Measurements from ENCODE around the gene MSN.

MSN gene

DNA sequence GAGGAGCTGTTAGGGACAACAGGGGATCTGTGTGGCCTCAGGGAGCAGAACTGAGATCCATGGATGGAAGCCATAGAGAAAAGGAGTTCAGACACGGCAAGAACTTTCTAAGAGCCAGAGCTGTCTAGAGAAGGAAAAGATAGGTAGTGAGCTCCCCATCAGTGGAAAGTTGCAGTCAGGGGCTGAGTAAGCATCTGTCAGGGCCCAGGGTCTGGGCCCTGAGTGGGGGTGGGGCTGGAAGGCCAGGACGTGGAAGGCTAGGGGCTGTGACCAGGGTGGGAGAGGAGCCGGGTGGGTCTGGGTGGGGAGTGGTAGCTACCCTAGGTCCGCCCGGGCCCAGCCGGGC is 324 bp upstream of the MSN start:
- Histone ChIP-seq H3K4me2 (ENCODE audit: low read length) (peak overlapping the region; percentile 83), H3K4me3 (ENCODE audit: low read depth, low read length, poor library complexity, severe bottlenecking) (peak overlapping the region; percentile 98), H3K9me2 (ENCODE audit: low read depth, low read length) (no peaks in the 10 kb centered on the region), H3K4me1 (ENCODE audit: insufficient read depth, low read length, severe bottlenecking) (peaks cover 31% of the 10 kb centered on the region), H3K27ac (ENCODE audit: low read depth, low read length, poor library complexity, severe bottlenecking) (no peak overlapping the region), H3K9ac (ENCODE audit: low read length) (peak overlapping the region; percentile 51), H3K9me3 (ENCODE audit: low read length) (no peaks in the 10 kb centered on the region), H2AFZ (ENCODE audit: low read length) (no peak overlapping the region), H3K79me2 (ENCODE audit: insufficient read depth, low read length) (peaks cover 36% of the 10 kb centered on the region), H4K20me1 (ENCODE audit: insufficient read depth, low read length) (no peaks in the 10 kb centered on the region), H3K27me3 (ENCODE audit: insufficient read depth, low read length) (no peaks in the 10 kb centered on the region), H3K36me3 (ENCODE audit: insufficient read depth, low read length) (no peaks in the 10 kb centered on the region), H3F3A (ENCODE audit: insufficient read depth, low read length) (no peaks in the 10 kb centered on the region)
- no peak for TF ChIP-seq EZH2 (IDR thresholded peaks at IDR 0.05; ENCODE audit: borderline replicate concordance, low read length)
- TF ChIP-seq, protein P1, sequence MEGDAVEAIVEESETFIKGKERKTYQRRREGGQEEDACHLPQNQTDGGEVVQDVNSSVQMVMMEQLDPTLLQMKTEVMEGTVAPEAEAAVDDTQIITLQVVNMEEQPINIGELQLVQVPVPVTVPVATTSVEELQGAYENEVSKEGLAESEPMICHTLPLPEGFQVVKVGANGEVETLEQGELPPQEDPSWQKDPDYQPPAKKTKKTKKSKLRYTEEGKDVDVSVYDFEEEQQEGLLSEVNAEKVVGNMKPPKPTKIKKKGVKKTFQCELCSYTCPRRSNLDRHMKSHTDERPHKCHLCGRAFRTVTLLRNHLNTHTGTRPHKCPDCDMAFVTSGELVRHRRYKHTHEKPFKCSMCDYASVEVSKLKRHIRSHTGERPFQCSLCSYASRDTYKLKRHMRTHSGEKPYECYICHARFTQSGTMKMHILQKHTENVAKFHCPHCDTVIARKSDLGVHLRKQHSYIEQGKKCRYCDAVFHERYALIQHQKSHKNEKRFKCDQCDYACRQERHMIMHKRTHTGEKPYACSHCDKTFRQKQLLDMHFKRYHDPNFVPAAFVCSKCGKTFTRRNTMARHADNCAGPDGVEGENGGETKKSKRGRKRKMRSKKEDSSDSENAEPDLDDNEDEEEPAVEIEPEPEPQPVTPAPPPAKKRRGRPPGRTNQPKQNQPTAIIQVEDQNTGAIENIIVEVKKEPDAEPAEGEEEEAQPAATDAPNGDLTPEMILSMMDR (IDR thresholded peaks at IDR 0.05; ENCODE audit: low read length) = no peak

DNA sequence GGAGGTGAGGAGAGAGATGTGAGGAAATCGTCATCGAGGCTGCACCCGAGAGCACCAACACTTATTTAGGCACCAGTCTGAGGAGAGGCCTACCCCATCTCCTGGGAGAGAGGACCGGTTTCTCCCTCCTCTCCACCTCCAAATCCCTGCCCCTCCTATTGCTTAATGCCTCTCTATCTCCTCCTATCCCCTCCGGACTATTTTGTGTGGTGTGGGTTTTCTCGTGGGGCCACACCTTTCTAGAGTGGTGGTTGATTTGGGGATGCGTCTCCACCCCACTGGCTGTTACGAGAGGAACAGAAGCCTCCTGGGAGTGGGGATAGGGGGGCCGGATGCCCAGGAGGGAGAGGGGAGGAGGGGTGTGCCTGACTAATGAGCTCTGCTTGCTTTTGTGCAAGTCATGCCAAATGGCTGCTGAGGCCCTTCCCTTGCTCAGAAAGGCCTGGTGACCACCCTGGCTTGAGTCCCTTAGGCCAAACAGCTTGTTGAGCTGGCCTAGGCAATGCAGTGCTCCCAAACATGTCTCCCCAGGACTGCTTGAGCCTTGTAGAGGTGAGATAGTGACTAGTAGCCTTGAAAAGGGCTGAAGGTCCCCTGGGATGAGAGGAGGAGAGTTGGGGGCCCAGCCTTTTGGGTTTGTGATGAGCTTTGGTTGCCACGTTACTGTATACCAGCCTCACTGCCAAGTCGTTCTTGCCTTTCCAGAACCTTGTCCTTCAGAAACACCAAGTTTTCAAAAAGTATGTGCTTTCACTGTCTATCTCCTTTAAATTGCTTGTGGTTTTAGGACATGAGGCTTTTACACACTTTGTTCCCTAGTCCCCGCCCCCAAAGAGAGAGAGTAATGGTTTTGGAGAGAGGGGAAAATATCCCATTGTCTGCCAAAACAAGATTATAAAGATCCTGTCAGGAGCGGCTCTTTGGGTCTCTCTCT is 1.2 kb downstream of the MSN start:
- no peaks in the 10 kb centered on the region for H3K9me2 ChIP-seq (ENCODE audit: low read depth, low read length)
- H3F3A ChIP-seq (ENCODE audit: insufficient read depth, low read length) = no peaks in the 10 kb centered on the region
- H3K9ac ChIP-seq (ENCODE audit: low read length) = peak overlapping the region; percentile 97
- no peak overlapping the region for H2AFZ ChIP-seq (ENCODE audit: low read length)
- H3K4me3 ChIP-seq (ENCODE audit: low read depth, low read length, poor library complexity, severe bottlenecking) = peak overlapping the region; percentile 98
- H3K27ac ChIP-seq (ENCODE audit: low read depth, low read length, poor library complexity, severe bottlenecking) = peak overlapping the region; percentile 88
- H3K9me3 ChIP-seq (ENCODE audit: low read length) = no peaks in the 10 kb centered on the region
- peaks cover 42% of the 10 kb centered on the region for H3K4me1 ChIP-seq (ENCODE audit: insufficient read depth, low read length, severe bottlenecking)
- no peaks in the 10 kb centered on the region; the same call in 1 of the 2 replicates for H3K36me3 ChIP-seq (ENCODE audit: insufficient read depth, low read length)
- no peaks in the 10 kb centered on the region for H4K20me1 ChIP-seq (ENCODE audit: insufficient read depth, low read length)
- no peaks in the 10 kb centered on the region for H3K27me3 ChIP-seq (ENCODE audit: insufficient read depth, low read length)
- peaks cover 49% of the 10 kb centered on the region for H3K79me2 ChIP-seq (ENCODE audit: insufficient read depth, low read length)
- TF ChIP-seq, protein P1 (IDR thresholded peaks at IDR 0.05; ENCODE audit: low read length) = no peak
- no peak for TF ChIP-seq EZH2 (IDR thresholded peaks at IDR 0.05; ENCODE audit: borderline replicate concordance, low read length)
- H3K4me2 ChIP-seq (ENCODE audit: low read length) = peak overlapping the region; percentile 83

DNA sequence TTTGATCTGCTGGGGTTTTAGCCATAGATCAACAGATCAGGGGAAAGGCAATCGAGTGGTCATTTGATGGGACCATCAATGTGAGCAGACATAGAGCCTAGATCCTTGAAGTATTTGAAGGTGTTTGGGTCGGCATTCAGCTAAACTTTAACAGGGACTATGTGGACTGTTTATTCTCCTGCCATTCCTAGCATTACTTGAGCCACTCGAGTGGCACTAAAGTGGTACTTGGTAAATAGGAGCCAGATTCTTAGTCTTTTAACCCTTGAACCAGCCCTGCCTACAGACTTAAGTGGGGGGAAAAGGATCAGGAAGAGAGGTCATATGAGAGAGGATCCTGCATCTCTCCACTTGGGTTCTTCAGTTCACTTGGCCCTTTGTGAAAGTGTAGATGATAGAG is 3.8 kb downstream of the MSN start:
- Histone ChIP-seq H4K20me1 (ENCODE audit: insufficient read depth, low read length) (no peaks in the 10 kb centered on the region), H3K9me2 (ENCODE audit: low read depth, low read length) (no peaks in the 10 kb centered on the region), H3K4me3 (ENCODE audit: low read depth, low read length, poor library complexity, severe bottlenecking) (peak overlapping the region; percentile 18), H3K9ac (ENCODE audit: low read length) (no peak overlapping the region), H3K9me3 (ENCODE audit: low read length) (no peaks in the 10 kb centered on the region), H3K4me2 (ENCODE audit: low read length) (peak overlapping the region; percentile 44; the same call in 1 of the 2 replicates), H3K27ac (ENCODE audit: low read depth, low read length, poor library complexity, severe bottlenecking) (no peak overlapping the region), H3K79me2 (ENCODE audit: insufficient read depth, low read length) (peaks cover 75% of the 10 kb centered on the region), H3K4me1 (ENCODE audit: insufficient read depth, low read length, severe bottlenecking) (peaks cover 52% of the 10 kb centered on the region), H3F3A (ENCODE audit: insufficient read depth, low read length) (no peaks in the 10 kb centered on the region), H3K27me3 (ENCODE audit: insufficient read depth, low read length) (no peaks in the 10 kb centered on the region), H2AFZ (ENCODE audit: low read length) (no peak overlapping the region), H3K36me3 (ENCODE audit: insufficient read depth, low read length) (peaks cover 8% of the 10 kb centered on the region)
- TF ChIP-seq EZH2 (IDR thresholded peaks at IDR 0.05; ENCODE audit: borderline replicate concordance, low read length) = no peak
- TF ChIP-seq, protein P1 (IDR thresholded peaks at IDR 0.05; ENCODE audit: low read length) = no peak

Data from OCI-LY1 (cell line).